ENCODE measurements around the gene EFR3B. TPM values are rescaled to one million over a fixed set of nuclear protein-coding genes. Genes with fewer than 3 reads are reported as not detected.

Gene EFR3B
- total RNA-seq, 1 donor from 2014 or later: 9.0 TPM

- no peaks in the 10 kb centered on the region for H3K36me3 ChIP-seq
- no peak for DNase-seq
- no peak for TF ChIP-seq CTCF (IDR thresholded peaks at IDR 0.05)
- ATAC-seq: no peak
- H3K9me3 ChIP-seq: no peaks in the 10 kb centered on the region
- H3K27me3 ChIP-seq (ENCODE audit: low read depth): peaks cover 33% of the 10 kb centered on the region
- intact Hi-C loops (cut with DNase I): no loop called here
- no peak overlapping the region for H3K27ac ChIP-seq
- no peaks in the 10 kb centered on the region for H3K4me1 ChIP-seq
- H3K4me3 ChIP-seq: no peak overlapping the region
These were observed 134.8 kb downstream of the EFR3B start for GRCh38 chr2:25176541-25177181.

GRCh38 chr2:25177211-25177611 is 135.3 kb downstream of the EFR3B start:
- no peak for ATAC-seq
- Histone ChIP-seq H3K27ac (no peak overlapping the region), H3K27me3 (ENCODE audit: low read depth) (peaks cover 33% of the 10 kb centered on the region), H3K9me3 (no peaks in the 10 kb centered on the region), H3K4me3 (no peak overlapping the region), H3K4me1 (no peaks in the 10 kb centered on the region), H3K36me3 (no peaks in the 10 kb centered on the region)
- intact Hi-C loops (cut with DNase I): no loop called here
- DNase-seq: no peak
- TF ChIP-seq CTCF (IDR thresholded peaks at IDR 0.05): no peak

GRCh38 chr2:25178976-25179375 is 137.1 kb downstream of the EFR3B start:
- no peak for ATAC-seq
- no peak for TF ChIP-seq CTCF (IDR thresholded peaks at IDR 0.05)
- peaks cover 25% of the 10 kb centered on the region for H3K27me3 ChIP-seq (ENCODE audit: low read depth)
- intact Hi-C loops (cut with DNase I): no loop called here
- H3K36me3 ChIP-seq: no peaks in the 10 kb centered on the region
- H3K4me1 ChIP-seq: no peaks in the 10 kb centered on the region
- H3K9me3 ChIP-seq: no peaks in the 10 kb centered on the region
- no peak overlapping the region for H3K4me3 ChIP-seq
- no peak for DNase-seq
- no peak overlapping the region for H3K27ac ChIP-seq

GRCh38 chr2:25184254-25184653 is 142.4 kb downstream of the EFR3B start:
- H3K27me3 ChIP-seq (ENCODE audit: low read depth): no peaks in the 10 kb centered on the region
- no peaks in the 10 kb centered on the region for H3K9me3 ChIP-seq
- ATAC-seq (no peak), DNase-seq (no peak)
- no peaks in the 10 kb centered on the region for H3K4me1 ChIP-seq
- H3K36me3 ChIP-seq: no peaks in the 10 kb centered on the region
- intact Hi-C loops (cut with DNase I): no loop called here
- no peak for TF ChIP-seq CTCF (IDR thresholded peaks at IDR 0.05)
- H3K27ac ChIP-seq: no peak overlapping the region
- no peak overlapping the region for H3K4me3 ChIP-seq

GRCh38 chr2:25187729-25188350 is 146.0 kb downstream of the EFR3B start:
- no peak for TF ChIP-seq CTCF (IDR thresholded peaks at IDR 0.05)
- no peaks in the 10 kb centered on the region for H3K9me3 ChIP-seq
- intact Hi-C loops (cut with DNase I): no loop called here
- no peaks in the 10 kb centered on the region for H3K4me1 ChIP-seq
- no peaks in the 10 kb centered on the region for H3K36me3 ChIP-seq
- no peak overlapping the region for H3K4me3 ChIP-seq
- H3K27ac ChIP-seq: no peak overlapping the region
- ATAC-seq (no peak), DNase-seq (no peak)
- no peaks in the 10 kb centered on the region for H3K27me3 ChIP-seq (ENCODE audit: low read depth)
